Measurements from ENCODE around the gene STAC3. TPM values are rescaled to one million over a fixed set of nuclear protein-coding genes. Genes with fewer than 3 reads are reported as not detected.

Gene STAC3
- 7.4 and 7.7 TPM in 2 replicates for total RNA-seq (2011; cell fraction: chromatin; rRNA removed; ENCODE audit: low replicate concordance)
- total RNA-seq (2011; cell fraction: nucleolus; rRNA removed), result 3.8 and 5.3 TPM in 2 replicates
- total RNA-seq (2011; cell fraction: nucleoplasm; rRNA removed), result 4.4 and 6.1 TPM in 2 replicates
- total RNA-seq (2014; rRNA removed) (2.3 and 2.7 TPM in 2 replicates), total RNA-seq (2014; rRNA removed; fragmentation: Illumina TruSeq; extraction: Trizol) (2.4 and 2.7 TPM in 2 replicates), total RNA-seq (2015; rRNA removed; fragmentation: Illumina TruSeq; extraction: Trizol) (3.3 and 3.5 TPM in 2 replicates), total RNA-seq (2021) (3.5 and 4.6 TPM in 2 replicates), polyA plus RNA-seq (2011; rRNA removed) (4.0 and 5.6 TPM in 2 replicates), polyA plus RNA-seq (2014; fragmentation: Illumina TruSeq; extraction: Trizol) (6.2 and 7.3 TPM in 2 replicates), polyA plus RNA-seq (2014; fragmentation: Nextera tagmentation; extraction: Ambion mirVana) (under 1 TPM; 0.45 to 0.46 TPM), polyA plus RNA-seq (2014; rRNA removed) (4.8 and 6.4 TPM in 2 replicates), polyA minus RNA-seq (2011; rRNA and poly(A)+ RNA removed) (3.2 TPM in 2 replicates), Bru-seq, nascent RNA (percentile 54 among the genes with signal in this experiment), BruChase-seq, experiment 1, labeled RNA remaining after a 2-hour chase (percentile 56 among the genes with signal in this experiment), BruChase-seq, experiment 2, labeled RNA remaining after a 6-hour chase (percentile 62 among the genes with signal in this experiment)
- 1.9 and 3.3 TPM in 2 replicates for polyA plus RNA-seq (2011; cell fraction: cytosol; rRNA removed)
- 6.3 and 11.3 TPM in 2 replicates for polyA plus RNA-seq (2011; cell fraction: nucleus; rRNA removed)
- 7.5 and 8.5 TPM in 2 replicates for polyA plus RNA-seq (2012)
- 1.0 and 1.5 TPM in 2 replicates for polyA minus RNA-seq (2011; cell fraction: cytosol; rRNA and poly(A)+ RNA removed)
- polyA minus RNA-seq (2011; cell fraction: nucleus; rRNA and poly(A)+ RNA removed), result 1.3 and 3.9 TPM in 2 replicates
- long read RNA-seq, experiment 1, partial matches to known transcripts, result 1 of 2 reads
- long read RNA-seq, experiment 1, other reads (novel, unspliced or antisense), result 1 of 2 reads
- long read RNA-seq, experiment 2, partial matches to known transcripts, result 1 of 2 reads
- long read RNA-seq, experiment 2, other reads (novel, unspliced or antisense), result 1 of 2 reads
- long read RNA-seq, experiment 3, result 0 reads

DNA sequence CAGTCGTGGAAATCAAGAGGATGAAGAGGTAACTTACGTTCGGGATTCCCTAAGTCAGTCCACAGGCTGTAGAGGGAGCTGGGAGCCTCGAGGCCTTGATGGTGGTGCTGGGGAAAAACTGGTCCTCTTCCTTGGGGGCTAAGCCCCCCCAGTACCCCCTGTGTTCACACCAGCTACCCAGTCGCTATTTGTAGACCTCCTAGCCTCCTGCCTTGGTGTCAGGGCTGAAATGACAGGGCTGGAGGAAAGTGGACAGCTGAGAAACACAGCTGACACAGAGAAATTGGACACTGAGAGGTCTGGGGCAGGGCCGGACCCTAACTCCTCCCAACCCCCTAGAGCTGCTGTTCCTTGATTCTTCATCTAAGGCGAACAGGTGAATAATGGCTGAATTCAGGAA is at the start of gene STAC3:
Gene STAC3 (minus strand): TSS at position 232 of the 400 bp plus-strand sequence. CDS start 1,551 bp downstream, outside the sequence.
- no peaks in the 10 kb centered on the region for H3K27me3 ChIP-seq (ENCODE audit: control insufficient read depth in 2 of 2, insufficient read depth in 2 of 2, low read length in 2 of 2)
- DNase-seq (ENCODE audit: extremely low read depth in 1 of 4, low spot score in 3 of 4), result no peak
- TF ChIP-seq, protein P1, sequence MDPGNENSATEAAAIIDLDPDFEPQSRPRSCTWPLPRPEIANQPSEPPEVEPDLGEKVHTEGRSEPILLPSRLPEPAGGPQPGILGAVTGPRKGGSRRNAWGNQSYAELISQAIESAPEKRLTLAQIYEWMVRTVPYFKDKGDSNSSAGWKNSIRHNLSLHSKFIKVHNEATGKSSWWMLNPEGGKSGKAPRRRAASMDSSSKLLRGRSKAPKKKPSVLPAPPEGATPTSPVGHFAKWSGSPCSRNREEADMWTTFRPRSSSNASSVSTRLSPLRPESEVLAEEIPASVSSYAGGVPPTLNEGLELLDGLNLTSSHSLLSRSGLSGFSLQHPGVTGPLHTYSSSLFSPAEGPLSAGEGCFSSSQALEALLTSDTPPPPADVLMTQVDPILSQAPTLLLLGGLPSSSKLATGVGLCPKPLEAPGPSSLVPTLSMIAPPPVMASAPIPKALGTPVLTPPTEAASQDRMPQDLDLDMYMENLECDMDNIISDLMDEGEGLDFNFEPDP (CRISPR knock-in tag; IDR thresholded peaks at IDR 0.05), result no peak
- TF ChIP-seq KDM4B (IDR thresholded peaks at IDR 0.05; ENCODE audit: borderline replicate concordance in 2 of 2, low read depth in 1 of 2) (no peak), MAFG (tag; conservative IDR thresholded peaks at IDR 0.05) (no peak), RBM25 (IDR thresholded peaks at IDR 0.05; ENCODE audit: low read depth, low read length, severe bottlenecking) (no peak), TSHZ1 (CRISPR knock-in tag; IDR thresholded peaks at IDR 0.05) (no peak), SRSF1 (IDR thresholded peaks at IDR 0.05; ENCODE audit: low read depth, low read length) (no peak), THRB (CRISPR knock-in tag; conservative IDR thresholded peaks at IDR 0.05) (no peak), FOXA1 (IDR thresholded peaks at IDR 0.05; ENCODE audit: borderline replicate concordance) (no peak), MEIS2 (IDR thresholded peaks at IDR 0.05; ENCODE audit: partially characterized antibody) (no peak), ZBTB17 (CRISPR knock-in tag; IDR thresholded peaks at IDR 0.05) (no peak)
- 57% methylated on average over 7 of the region's 7 CpGs for WGBS (ENCODE audit: insufficient coverage, low coverage, missing lambda C conversion rate)
- H3K4me1 ChIP-seq (replicated peaks in 1 of 2; ENCODE audit: control insufficient read depth in 2 of 2, insufficient read depth in 2 of 2, low read length in 2 of 2), result peaks cover 6 to 9% of the 10 kb centered on the region in 2 experiments; a peak in 4 of 5 replicates
- H3K9me1 ChIP-seq (ENCODE audit: control insufficient read depth, insufficient read depth, low read length), result no peaks in the 10 kb centered on the region
- no peaks in the 10 kb centered on the region for H3K9me3 ChIP-seq (replicated peaks; ENCODE audit: control insufficient read depth, insufficient read depth, low read depth, low read length)
- H4K20me1 ChIP-seq (replicated peaks; ENCODE audit: control insufficient read depth, insufficient read depth, low read length), result no peaks in the 10 kb centered on the region
- no peak within 1 kb of the TSS for H2AFZ ChIP-seq (ENCODE audit: low read depth, low read length)
- no peaks in the 10 kb centered on the region for H3K79me2 ChIP-seq (ENCODE audit: control insufficient read depth, insufficient read depth, low read length)
- H3K36me3 ChIP-seq (ENCODE audit: control insufficient read depth, insufficient read depth, low read length), result no peaks in the 10 kb centered on the region; the same call in 1 of the 3 replicates
- ChIA-PET CTCF (ENCODE audit: low intra/inter-chr PET ratio) (no interaction called here), POLR2A (interaction anchor here (0.6 to 1.7 kb wide), 2 partner anchors 18 to 64 kb away, joined by 3 to 4 read pairs; no protein-coding TSS in a partner anchor)
- H3K27ac ChIP-seq (ENCODE audit: extremely low read depth, low read depth, low read length), result no peak within 1 kb of the TSS
- intact Hi-C loops (cut with micrococcal nuclease), result no loop called here
- H3K9ac ChIP-seq (ENCODE audit: insufficient read depth in 1 of 2, low read depth in 2 of 2, low read length in 2 of 2), result no peak within 1 kb of the TSS
- no peak for ATAC-seq
- no peak within 1 kb of the TSS for H3K4me3 ChIP-seq
- FAIRE-seq, result no peak
- in situ Hi-C loops (cut with MboI), result no loop called here
- no peak within 1 kb of the TSS for H3K4me2 ChIP-seq (ENCODE audit: insufficient read depth, low read length)
- no TSS peak for BruUV-seq (replicated peaks)
